KMS-11 (cell line): ENCODE data around the gene USP40.

Experiments
- H2AFZ ChIP-seq: fragments of 200-600 bp; sonication (generic); 2 replicates; pipeline ENCODE4 v1.6.1; 2016; ENCODE audit warnings: antibody characterized with exemption, mixed run types, low read depth
- H3K27ac ChIP-seq: fragments of 200-600 bp; sonication (generic); 2 replicates; pipeline ENCODE4 v1.6.1; 2016; ENCODE audit warnings: mild to moderate bottlenecking, mixed run types
- H3K27me3 ChIP-seq: fragments of 200-600 bp; sonication (generic); 2 replicates; pipeline ENCODE4 v1.6.1; 2017; ENCODE audit warnings: mild to moderate bottlenecking, low read depth, mixed run types, moderate library complexity; ENCODE audit not compliant: insufficient read depth
- H3K36me3 ChIP-seq: fragments of 200-600 bp; sonication (generic); 2 replicates; pipeline ENCODE4 v1.6.1; 2017; ENCODE audit warnings: mild to moderate bottlenecking, mixed run types; ENCODE audit not compliant: insufficient read depth
- H3K4me1 ChIP-seq: fragments of 200-600 bp; sonication (generic); 2 replicates; pipeline ENCODE4 v1.6.1; 2016; ENCODE audit warnings: mild to moderate bottlenecking, low read depth, mixed run types; ENCODE audit not compliant: poor library complexity, severe bottlenecking
- H3K4me2 ChIP-seq: fragments of 200-600 bp; sonication (generic); 2 replicates; pipeline ENCODE4 v1.7.0; 2016; ENCODE audit warnings: mild to moderate bottlenecking, mixed run types
- H3K4me3 ChIP-seq: fragments of 200-600 bp; sonication (generic); IDR thresholded peaks from 2 replicates; pipeline ENCODE4 v1.6.1; 2017; ENCODE audit warnings: low read depth, low read length, mixed read lengths; ENCODE audit not compliant: insufficient read depth
- H3K79me2 ChIP-seq: fragments of 200-600 bp; sonication (generic); 2 replicates; pipeline ENCODE4 v1.6.1; 2016; ENCODE audit warnings: low read depth, mixed run types; ENCODE audit not compliant: insufficient read depth
- H3K9ac ChIP-seq: fragments of 200-600 bp; sonication (generic); 2 replicates; pipeline ENCODE4 v1.6.1; 2016; ENCODE audit warnings: mild to moderate bottlenecking, mixed run types
- H4K20me1 ChIP-seq: fragments of 200-600 bp; sonication (generic); 2 replicates; pipeline ENCODE4 v1.6.1; 2016; ENCODE audit warnings: mild to moderate bottlenecking, mixed run types; ENCODE audit not compliant: insufficient read depth
- TF ChIP-seq, protein P1 (sequence below): fragments of 200-600 bp; sonication (generic); conservative IDR thresholded peaks from 2 replicates; pipeline ENCODE4 v1.6.1; 2017; ENCODE audit warnings: low read depth, mild to moderate bottlenecking, antibody characterized with exemption, low read length, moderate library complexity, mixed read lengths

The USP40 gene

DNA sequence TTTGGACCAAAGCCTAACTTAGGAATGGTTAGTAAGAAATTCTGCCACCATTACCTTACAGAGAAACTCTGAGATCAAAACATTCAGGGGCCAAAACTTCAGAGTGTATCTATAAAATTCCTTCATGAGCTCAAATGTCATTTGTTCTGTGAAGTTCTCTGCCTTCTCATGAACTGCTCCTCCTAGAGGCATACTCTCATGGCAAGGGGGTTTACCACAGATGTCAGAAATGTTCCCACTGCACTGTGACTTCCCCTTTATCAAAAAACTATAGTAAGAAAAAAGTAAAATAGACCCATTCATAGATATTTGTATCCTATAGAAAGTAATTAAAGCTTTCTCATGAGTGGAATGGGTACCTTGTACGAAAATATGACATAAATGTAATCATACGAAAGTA is 68.5 kb downstream of the USP40 start:
- H3K4me2 ChIP-seq: no peak overlapping the region
- TF ChIP-seq, protein P1, sequence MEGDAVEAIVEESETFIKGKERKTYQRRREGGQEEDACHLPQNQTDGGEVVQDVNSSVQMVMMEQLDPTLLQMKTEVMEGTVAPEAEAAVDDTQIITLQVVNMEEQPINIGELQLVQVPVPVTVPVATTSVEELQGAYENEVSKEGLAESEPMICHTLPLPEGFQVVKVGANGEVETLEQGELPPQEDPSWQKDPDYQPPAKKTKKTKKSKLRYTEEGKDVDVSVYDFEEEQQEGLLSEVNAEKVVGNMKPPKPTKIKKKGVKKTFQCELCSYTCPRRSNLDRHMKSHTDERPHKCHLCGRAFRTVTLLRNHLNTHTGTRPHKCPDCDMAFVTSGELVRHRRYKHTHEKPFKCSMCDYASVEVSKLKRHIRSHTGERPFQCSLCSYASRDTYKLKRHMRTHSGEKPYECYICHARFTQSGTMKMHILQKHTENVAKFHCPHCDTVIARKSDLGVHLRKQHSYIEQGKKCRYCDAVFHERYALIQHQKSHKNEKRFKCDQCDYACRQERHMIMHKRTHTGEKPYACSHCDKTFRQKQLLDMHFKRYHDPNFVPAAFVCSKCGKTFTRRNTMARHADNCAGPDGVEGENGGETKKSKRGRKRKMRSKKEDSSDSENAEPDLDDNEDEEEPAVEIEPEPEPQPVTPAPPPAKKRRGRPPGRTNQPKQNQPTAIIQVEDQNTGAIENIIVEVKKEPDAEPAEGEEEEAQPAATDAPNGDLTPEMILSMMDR: no peak
- no peak overlapping the region for H3K27ac ChIP-seq
- no peaks in the 10 kb centered on the region for H3K27me3 ChIP-seq
- no peaks in the 10 kb centered on the region for H3K36me3 ChIP-seq
- no peaks in the 10 kb centered on the region for H3K79me2 ChIP-seq
- H4K20me1 ChIP-seq: no peaks in the 10 kb centered on the region
- no peak overlapping the region for H3K4me3 ChIP-seq
- no peak overlapping the region for H3K9ac ChIP-seq
- no peaks in the 10 kb centered on the region for H3K4me1 ChIP-seq
- H2AFZ ChIP-seq: no peak overlapping the region

DNA sequence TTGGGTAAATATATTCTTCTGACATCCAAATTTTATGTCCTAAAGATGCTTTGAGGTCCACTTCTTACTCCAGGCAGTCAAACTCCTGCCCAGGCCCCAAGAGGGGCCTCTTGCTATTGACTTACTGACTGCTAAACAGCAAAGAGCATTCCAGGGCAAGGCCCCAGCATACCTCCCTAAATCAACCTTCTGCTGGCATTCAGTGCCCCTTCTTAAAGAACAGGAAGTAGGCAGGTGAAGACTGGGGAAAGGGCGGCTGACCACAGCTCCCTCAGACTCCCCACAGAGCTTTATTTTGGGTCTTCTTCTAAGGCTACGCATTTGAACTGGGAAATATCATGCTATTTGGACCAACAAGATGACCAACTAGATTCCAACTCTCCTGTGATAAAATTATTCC is 68.9 kb downstream of the USP40 start:
- Histone ChIP-seq H3K4me2 (no peak overlapping the region), H3K27me3 (no peaks in the 10 kb centered on the region), H3K36me3 (no peaks in the 10 kb centered on the region), H3K27ac (no peak overlapping the region), H3K4me1 (no peaks in the 10 kb centered on the region), H3K79me2 (no peaks in the 10 kb centered on the region), H4K20me1 (no peaks in the 10 kb centered on the region), H3K9ac (no peak overlapping the region), H3K4me3 (no peak overlapping the region), H2AFZ (no peak overlapping the region)
- TF ChIP-seq, protein P1: no peak

DNA sequence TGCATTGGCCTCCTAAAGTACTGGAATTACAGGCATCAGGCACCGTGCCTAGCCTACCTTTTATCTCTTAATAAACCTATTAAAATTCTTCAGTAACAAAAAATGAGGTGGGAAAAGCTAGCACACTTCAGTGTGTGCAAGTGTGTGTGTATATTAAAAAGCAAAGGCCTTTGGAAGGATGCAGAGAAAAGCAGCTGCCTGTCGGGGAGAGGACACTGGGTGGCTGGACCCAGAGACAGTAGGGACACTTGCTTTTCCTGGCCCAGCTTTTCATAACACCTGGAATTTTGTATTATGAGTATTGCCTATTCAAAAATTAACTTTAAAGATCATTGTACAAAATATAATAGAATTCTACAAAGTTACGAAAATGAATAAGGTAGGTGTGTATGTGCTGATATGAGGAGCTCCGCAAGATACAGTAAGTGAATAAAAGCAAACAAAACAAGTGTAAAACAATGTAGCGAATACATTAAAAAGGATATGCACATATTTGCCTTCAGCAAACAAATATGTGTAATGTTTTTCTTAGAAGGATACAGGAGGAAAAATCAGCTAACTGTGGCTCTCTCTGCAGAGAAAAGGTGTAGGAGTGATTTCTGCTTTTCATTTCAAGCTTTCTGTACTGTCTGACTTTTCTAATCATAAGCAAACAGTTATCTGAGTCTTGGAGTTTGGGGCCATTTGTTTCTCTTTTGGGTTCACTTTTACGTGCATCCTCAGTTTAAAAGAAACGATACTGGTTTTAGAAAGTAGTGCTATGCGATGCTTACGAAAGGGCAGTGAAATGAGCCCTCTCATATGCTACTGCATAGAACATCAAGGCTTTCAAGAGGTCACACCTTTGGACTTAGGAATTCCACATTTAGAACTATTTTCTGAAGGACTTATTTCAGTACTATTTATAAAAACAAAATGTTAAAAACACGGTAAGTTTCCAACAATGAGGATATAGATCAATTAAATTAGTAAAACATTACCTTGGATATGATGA is 70.8 kb downstream of the USP40 start:
- Histone ChIP-seq H3K4me1 (no peaks in the 10 kb centered on the region), H3K36me3 (no peaks in the 10 kb centered on the region), H4K20me1 (no peaks in the 10 kb centered on the region), H2AFZ (no peak overlapping the region), H3K9ac (no peak overlapping the region), H3K27me3 (no peaks in the 10 kb centered on the region), H3K4me2 (no peak overlapping the region), H3K4me3 (no peak overlapping the region), H3K79me2 (no peaks in the 10 kb centered on the region), H3K27ac (no peak overlapping the region)
- TF ChIP-seq, protein P1: no peak

DNA sequence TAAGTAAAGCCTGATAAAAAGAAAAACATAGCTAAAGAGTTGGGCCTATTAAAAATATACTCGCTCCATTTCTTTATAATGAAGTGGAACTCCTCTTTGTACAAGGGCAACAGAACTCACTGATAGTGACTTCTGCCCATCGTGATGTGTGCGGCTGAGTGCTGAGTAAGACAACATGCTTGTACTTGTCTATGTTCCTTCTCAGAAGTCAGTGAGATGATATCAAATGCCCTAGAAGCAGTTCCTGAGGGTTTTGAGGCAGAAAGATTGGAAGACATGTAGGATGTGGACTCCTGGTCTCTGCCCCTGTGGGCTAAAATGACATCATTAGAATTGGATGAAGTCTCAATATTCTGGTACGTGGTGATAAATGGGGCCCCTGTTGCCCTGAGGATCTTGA is 73.8 kb downstream of the USP40 start:
- no peaks in the 10 kb centered on the region for H3K79me2 ChIP-seq
- no peaks in the 10 kb centered on the region for H4K20me1 ChIP-seq
- no peak overlapping the region for H2AFZ ChIP-seq
- no peak overlapping the region for H3K9ac ChIP-seq
- H3K4me1 ChIP-seq: no peaks in the 10 kb centered on the region
- TF ChIP-seq, protein P1: no peak
- no peaks in the 10 kb centered on the region for H3K36me3 ChIP-seq
- no peak overlapping the region for H3K4me3 ChIP-seq
- no peaks in the 10 kb centered on the region for H3K27me3 ChIP-seq
- no peak overlapping the region for H3K27ac ChIP-seq
- no peak overlapping the region for H3K4me2 ChIP-seq
